H7 (cell line): ENCODE data around the gene TRIM56. TPM values are rescaled to one million over a fixed set of nuclear protein-coding genes. Genes with fewer than 3 reads are reported as not detected.
"Not testable (repeated sequence)": the region's sequence is repeated elsewhere in the genome, so short reads cannot be mapped to it uniquely, and the experiment has no call there.

Experiments used
- DNase-seq: peaks from one replicate; pipeline ENCODE4 v3.0.0; 2012
- H3K27me3 ChIP-seq: 2 replicates; pipeline ENCODE4 v1.6.0; 2011; ENCODE audit warnings: mild to moderate bottlenecking, low read length; ENCODE audit not compliant: control insufficient read depth, insufficient read depth
- H3K36me3 ChIP-seq: replicated peaks from 2 replicates; pipeline ENCODE4 v1.5.1; 2011; ENCODE audit warnings: low read length; ENCODE audit not compliant: control insufficient read depth, insufficient read depth
- H3K4me3 ChIP-seq: 2 replicates; pipeline ENCODE4 v1.5.1; 2011; ENCODE audit warnings: low read depth, mild to moderate bottlenecking, control low read depth, low read length, moderate library complexity; ENCODE audit not compliant: insufficient read depth
- total RNA-seq: library from RNA; depleted of rRNA; stranded (reverse); fragments of >200 nt; shearing (Covaris generic); gene quantifications from 2 replicates; pipeline ENCODE4 v1.2.3, GENCODE V29; 2014

TRIM56 gene
- total RNA-seq, 1 experiment from 2014 or later, result 6.1 TPM

DNA sequence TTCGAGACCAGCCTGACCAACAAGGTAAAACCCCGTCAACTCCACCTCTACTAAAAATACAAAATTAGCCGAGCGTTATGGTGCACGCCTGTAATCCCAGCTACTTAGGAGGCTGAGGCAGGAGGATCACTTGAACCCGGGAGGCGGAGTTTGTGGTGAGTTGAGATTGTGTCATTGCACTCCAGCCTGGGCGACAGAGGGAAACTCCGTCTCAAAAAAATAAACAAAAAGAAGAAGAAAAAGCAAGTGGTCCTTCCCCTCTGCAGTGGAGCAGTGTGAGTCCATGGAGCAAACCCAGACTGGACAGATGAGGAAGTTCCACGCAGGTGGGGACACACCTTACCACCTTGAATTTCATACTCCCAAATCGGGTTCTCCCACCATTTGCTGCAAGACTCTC is 28.6 kb downstream of the TRIM56 start:
- no peak for DNase-seq
- no peaks in the 10 kb centered on the region for H3K36me3 ChIP-seq
- H3K4me3 ChIP-seq, result no peak overlapping the region
- H3K27me3 ChIP-seq, result no peaks in the 10 kb centered on the region

- Histone ChIP-seq H3K36me3 (no peaks in the 10 kb centered on the region), H3K27me3 (no peaks in the 10 kb centered on the region), H3K4me3 (no peak overlapping the region)
- no peak for DNase-seq
Observed at GRCh38 chr7:101114492-101114891, 29.2 kb downstream of the TRIM56 start.

DNA sequence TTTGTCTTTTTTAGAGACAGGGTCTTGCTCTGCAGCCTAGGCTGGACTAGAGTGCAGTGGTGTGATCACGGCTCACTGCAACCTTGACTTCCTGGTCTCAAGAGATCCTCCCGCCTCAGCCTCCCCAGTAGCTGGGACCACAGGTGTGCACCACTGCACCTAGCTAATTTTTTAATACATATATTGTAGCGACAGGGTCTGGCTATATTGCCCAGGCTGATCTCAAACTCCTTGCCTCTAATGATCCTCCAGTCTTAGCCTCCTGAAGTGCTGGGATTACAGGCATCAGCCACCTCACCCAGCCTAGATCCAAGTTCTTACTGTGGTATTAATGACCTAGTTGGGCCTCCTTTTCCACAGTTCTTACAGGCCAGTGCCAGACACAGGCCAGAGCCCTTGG is 29.9 kb downstream of the TRIM56 start:
- DNase-seq, result no peak
- H3K4me3 ChIP-seq, result no peak overlapping the region
- no peaks in the 10 kb centered on the region for H3K27me3 ChIP-seq
- H3K36me3 ChIP-seq, result no peaks in the 10 kb centered on the region

DNA sequence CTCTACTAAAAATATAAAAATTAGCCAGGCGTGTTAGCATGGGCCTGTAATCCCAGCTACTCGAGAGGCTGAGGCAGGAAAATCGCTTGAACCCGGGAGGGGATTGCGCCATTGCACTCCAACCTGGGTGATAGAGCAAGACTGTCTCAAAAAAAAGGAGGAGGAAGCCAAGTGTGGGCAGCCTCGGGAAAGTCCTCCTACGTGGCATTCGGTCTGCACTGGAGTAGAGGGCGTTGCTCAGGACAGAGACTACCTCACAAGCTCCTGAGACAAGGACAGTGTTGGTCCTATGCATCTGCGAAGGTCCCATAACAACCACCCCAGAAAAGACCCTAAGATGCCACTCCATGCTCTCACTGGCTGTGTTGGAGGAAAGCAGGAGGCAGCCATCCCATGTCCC is 31.6 kb downstream of the TRIM56 start:
- Histone ChIP-seq H3K4me3 (no peak overlapping the region), H3K36me3 (no peaks in the 10 kb centered on the region)
- DNase-seq, result no peak

GRCh38 chr7:101118856-101119255 is 33.6 kb downstream of the TRIM56 start:
- DNase-seq, result no peak
- no peak overlapping the region for H3K4me3 ChIP-seq
- no peaks in the 10 kb centered on the region for H3K36me3 ChIP-seq
- H3K27me3 ChIP-seq, result no peaks in the 10 kb centered on the region

More for the DNA sequence above, 31.6 kb downstream of the TRIM56 start:
- H3K27me3 ChIP-seq, result no peaks in the 10 kb centered on the region

- no peaks in the 10 kb centered on the region for H3K27me3 ChIP-seq
- H3K4me3 ChIP-seq, result no peak overlapping the region
- no peaks in the 10 kb centered on the region for H3K36me3 ChIP-seq
- DNase-seq, result peak; percentile 36
Observed at GRCh38 chr7:101119876-101120275, 34.6 kb downstream of the TRIM56 start.

GRCh38 chr7:101120315-101120714 is 35.0 kb downstream of the TRIM56 start:
- no peak for DNase-seq
- Histone ChIP-seq H3K4me3 (no peak overlapping the region), H3K27me3 (no peaks in the 10 kb centered on the region), H3K36me3 (no peaks in the 10 kb centered on the region)

GRCh38 chr7:101121631-101121990 is 36.3 kb downstream of the TRIM56 start:
- H3K4me3 ChIP-seq, H3K36me3 ChIP-seq, H3K27me3 ChIP-seq, DNase-seq: not testable (repeated sequence)

DNA sequence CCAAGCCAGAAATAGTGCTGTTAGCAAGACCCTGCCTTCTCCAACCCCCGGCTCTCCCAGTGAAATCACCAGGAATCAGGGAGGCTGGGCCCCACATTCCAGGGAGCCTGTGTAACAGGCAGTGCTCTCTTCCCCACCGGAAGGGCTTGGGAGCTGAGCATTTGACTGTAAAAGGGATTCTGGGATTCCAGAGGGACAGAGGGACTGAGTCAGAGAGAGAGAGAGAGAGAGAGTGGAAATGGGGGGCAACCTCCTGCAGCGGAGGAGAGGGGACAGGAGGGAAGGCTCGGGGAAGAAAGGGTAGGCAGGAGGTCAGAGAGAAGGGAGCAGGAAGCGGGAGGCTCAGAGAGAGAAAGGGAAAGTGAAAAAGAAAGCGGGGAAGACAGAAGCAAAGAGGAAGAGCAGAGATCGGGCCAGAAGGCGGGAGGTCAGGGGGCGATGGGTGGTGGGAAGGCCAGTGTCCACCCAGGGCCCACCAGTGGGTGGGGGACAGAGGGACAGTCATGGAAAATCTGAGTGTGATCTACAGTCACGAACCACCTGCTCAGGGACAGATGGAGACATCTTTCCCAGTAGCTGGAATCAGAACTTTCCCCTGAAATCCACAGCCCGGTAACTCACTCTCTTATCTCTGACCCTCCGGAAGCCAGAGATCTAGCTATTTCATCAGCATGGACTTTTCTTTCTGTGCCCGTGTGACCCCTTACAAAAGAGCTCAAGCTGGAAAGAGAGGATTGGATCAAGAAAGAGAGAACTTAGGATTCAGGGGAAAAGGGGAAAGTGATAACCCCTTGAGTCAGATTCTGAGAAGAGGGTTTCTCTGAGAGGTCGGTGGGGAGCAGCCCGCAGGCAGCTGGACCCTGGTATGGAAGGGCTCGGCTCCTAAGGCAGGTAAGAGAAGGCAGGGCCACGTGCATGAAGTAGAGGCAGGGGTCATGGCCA is 37.0 kb downstream of the TRIM56 start:
- DNase-seq, result peak; percentile 72
- Histone ChIP-seq H3K4me3 (no peak overlapping the region), H3K36me3 (no peaks in the 10 kb centered on the region)

GRCh38 chr7:101122933-101123702 is 37.8 kb downstream of the TRIM56 start:
- DNase-seq, result peak; percentile 13
- Histone ChIP-seq H3K27me3 (no peaks in the 10 kb centered on the region), H3K4me3 (no peak overlapping the region), H3K36me3 (no peaks in the 10 kb centered on the region)

More for the DNA sequence above, 37.0 kb downstream of the TRIM56 start:
- H3K27me3 ChIP-seq, result no peaks in the 10 kb centered on the region

DNA sequence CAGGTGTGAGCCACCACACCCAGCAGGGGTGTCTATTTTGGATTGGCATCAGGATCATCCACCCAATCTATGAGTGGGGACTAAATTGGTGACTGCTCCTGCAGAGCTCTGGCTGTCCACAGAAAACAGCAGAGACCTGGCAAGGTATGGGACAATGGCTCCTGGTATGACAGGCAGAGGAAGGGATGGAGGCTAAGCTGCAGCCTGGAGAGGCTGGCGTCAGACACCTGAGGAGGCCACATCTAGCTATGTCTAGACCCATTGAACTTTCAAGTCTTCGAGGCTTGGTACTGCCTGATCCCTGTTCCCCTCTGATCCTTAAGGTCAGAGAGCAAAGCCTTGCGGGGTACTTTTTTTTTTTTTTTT is 38.4 kb downstream of the TRIM56 start:
- Histone ChIP-seq H3K36me3 (no peaks in the 10 kb centered on the region; the same call in 1 of the 2 replicates), H3K4me3 (no peak overlapping the region), H3K27me3 (no peaks in the 10 kb centered on the region)
- DNase-seq, result peak; percentile 6

DNA sequence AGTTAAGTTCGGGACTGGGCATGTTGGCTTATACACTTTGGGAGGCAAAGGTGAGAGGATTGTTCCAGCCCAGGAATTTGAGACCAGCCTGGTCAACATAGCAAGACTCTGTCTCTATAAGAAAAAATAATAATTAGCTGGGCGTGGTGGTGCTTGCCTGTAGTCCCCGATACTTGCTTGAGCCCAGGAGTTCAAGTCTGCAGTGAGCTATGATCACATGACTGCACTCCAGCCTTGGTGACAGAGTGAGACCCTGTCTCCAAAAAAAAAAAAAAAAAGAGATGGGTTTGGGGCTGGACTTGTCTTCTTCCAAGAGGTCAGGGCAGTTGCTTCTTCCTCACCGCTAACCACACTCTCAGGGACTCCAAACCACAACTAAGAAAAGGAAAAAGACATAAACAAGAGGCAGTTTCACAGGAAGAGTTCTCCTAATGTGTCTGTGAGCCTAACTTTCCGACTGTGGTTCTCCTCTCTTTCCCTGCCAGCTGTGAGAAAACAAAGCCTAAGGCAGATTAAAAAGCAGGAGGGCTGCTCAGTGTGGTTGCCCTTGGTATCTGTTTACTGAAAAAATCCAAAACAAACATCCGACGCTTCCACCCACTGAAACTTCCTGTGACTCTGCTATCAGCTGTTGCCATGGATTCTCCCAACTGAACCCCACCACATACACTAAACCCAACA is 39.2 kb downstream of the TRIM56 start:
- DNase-seq, result peak; percentile 21
- Histone ChIP-seq H3K36me3 (no peaks in the 10 kb centered on the region; the same call in 1 of the 2 replicates), H3K4me3 (no peak overlapping the region), H3K27me3 (no peaks in the 10 kb centered on the region)

DNA sequence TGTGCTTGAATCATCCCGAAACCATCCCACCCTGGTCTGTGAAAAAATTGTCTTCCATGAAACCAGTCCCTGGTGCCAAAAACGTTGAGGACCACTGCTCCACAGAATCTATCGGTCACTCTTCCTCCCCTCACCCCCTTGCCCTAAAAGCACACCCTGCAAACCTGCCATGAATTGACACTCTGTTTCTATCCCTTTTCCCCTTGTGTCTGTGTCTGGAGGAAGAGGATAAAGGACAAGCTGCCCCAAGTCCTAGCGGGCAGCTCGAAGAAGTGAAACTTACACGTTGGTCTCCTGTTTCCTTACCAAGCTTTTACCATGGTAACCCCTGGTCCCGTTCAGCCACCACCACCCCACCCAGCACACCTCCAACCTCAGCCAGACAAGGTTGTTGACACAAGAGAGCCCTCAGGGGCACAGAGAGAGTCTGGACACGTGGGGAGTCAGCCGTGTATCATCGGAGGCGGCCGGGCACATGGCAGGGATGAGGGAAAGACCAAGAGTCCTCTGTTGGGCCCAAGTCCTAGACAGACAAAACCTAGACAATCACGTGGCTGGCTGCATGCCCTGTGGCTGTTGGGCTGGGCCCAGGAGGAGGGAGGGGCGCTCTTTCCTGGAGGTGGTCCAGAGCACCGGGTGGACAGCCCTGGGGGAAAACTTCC is 40.8 kb downstream of the TRIM56 start:
- Histone ChIP-seq H3K27me3 (no peaks in the 10 kb centered on the region), H3K4me3 (no peak overlapping the region), H3K36me3 (no peaks in the 10 kb centered on the region; the same call in 1 of the 2 replicates)
- DNase-seq, result no peak
